Osteocyte (in vitro differentiated cells): ENCODE measurements around the gene GSK3B. TPM values are rescaled to one million over a fixed set of nuclear protein-coding genes. Genes with fewer than 3 reads are reported as not detected.

Experiments used
- DNase-seq: peaks from one replicate; pipeline ENCODE4 v3.0.0; 2021; ENCODE audit warnings: mixed read lengths; ENCODE audit not compliant: unreplicated experiment; ENCODE audit errors: extremely low spot score
- H3K27ac Mint-ChIP-seq: one replicate; pipeline ENCODE4 v1.8.0; 2021; ENCODE audit warnings: mild to moderate bottlenecking, mixed read lengths; ENCODE audit not compliant: unreplicated experiment
- H3K27me3 Mint-ChIP-seq: one replicate; pipeline ENCODE4 v1.8.0; 2021; ENCODE audit warnings: mixed read lengths; ENCODE audit not compliant: unreplicated experiment
- H3K36me3 Mint-ChIP-seq: one replicate; pipeline ENCODE4 v1.8.0; 2021; ENCODE audit warnings: mixed read lengths; ENCODE audit not compliant: unreplicated experiment
- H3K4me1 Mint-ChIP-seq: one replicate; pipeline ENCODE4 v1.8.0; 2021; ENCODE audit warnings: mixed read lengths; ENCODE audit not compliant: unreplicated experiment
- H3K4me3 Mint-ChIP-seq: one replicate; pipeline ENCODE4 v1.8.0; 2021; ENCODE audit warnings: mild to moderate bottlenecking, moderate library complexity, mixed read lengths; ENCODE audit not compliant: unreplicated experiment
- H3K9me3 Mint-ChIP-seq: one replicate; pipeline ENCODE4 v1.8.0; 2021; ENCODE audit warnings: mixed read lengths; ENCODE audit not compliant: unreplicated experiment
- CTCF ChIP-seq: fragments of 200-600 bp; sonication (generic); IDR thresholded peaks from 2 replicates; pipeline ENCODE4 v1.5.0; 2021; ENCODE audit warnings: antibody characterized with exemption, mild to moderate bottlenecking, moderate library complexity
- total RNA-seq: library from RNA; stranded (reverse); gene quantifications from 2 replicates; pipeline ENCODE4 v1.2.1, GENCODE V29; 2021

Gene GSK3B
- total RNA-seq, 1 donor from 2014 or later = 80.0 TPM

DNA sequence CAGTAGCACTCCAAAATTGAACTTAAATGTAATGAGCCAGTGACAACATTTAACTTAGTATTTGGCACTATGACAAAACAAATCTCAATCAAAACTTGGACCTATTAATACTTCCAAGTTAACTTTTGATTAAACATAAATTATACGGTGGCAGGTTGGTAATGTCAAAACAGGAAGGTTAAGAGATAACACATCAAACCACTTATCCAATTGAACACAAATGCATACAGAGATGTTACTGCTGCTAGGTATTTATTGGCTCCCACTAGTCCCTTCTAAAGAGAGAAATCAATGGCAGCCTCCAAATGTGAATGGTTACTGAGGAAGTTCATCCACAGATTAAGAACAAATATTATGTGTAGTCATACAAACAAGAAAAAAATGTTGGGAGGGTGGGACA, 1.8 kb downstream of the GSK3B start:
- no peak overlapping the region for H3K27ac Mint-ChIP-seq
- H3K27me3 Mint-ChIP-seq = no peaks in the 10 kb centered on the region
- no peaks in the 10 kb centered on the region for H3K36me3 Mint-ChIP-seq
- no peak for TF ChIP-seq CTCF
- H3K9me3 Mint-ChIP-seq = no peaks in the 10 kb centered on the region
- H3K4me3 Mint-ChIP-seq = no peak overlapping the region
- DNase-seq = no peak
- peaks cover 26% of the 10 kb centered on the region for H3K4me1 Mint-ChIP-seq

GRCh38 chr3:120090422-120090821, 3.8 kb downstream of the GSK3B start:
- no peaks in the 10 kb centered on the region for H3K9me3 Mint-ChIP-seq
- no peak overlapping the region for H3K4me3 Mint-ChIP-seq
- peaks cover 3% of the 10 kb centered on the region for H3K36me3 Mint-ChIP-seq
- H3K4me1 Mint-ChIP-seq = peaks cover 22% of the 10 kb centered on the region
- TF ChIP-seq CTCF = no peak
- no peak overlapping the region for H3K27ac Mint-ChIP-seq
- no peak for DNase-seq
- H3K27me3 Mint-ChIP-seq = no peaks in the 10 kb centered on the region

GRCh38 chr3:120089089-120089488, 5.2 kb downstream of the GSK3B start:
- TF ChIP-seq CTCF = no peak
- Mint-ChIP-seq H3K9me3 (no peaks in the 10 kb centered on the region), H3K4me3 (peak overlapping the region; percentile 27), H3K27ac (peak overlapping the region; percentile 4), H3K4me1 (peaks cover 25% of the 10 kb centered on the region), H3K27me3 (no peaks in the 10 kb centered on the region), H3K36me3 (peaks cover 3% of the 10 kb centered on the region)
- DNase-seq = no peak

- Mint-ChIP-seq H3K4me1 (peaks cover 27% of the 10 kb centered on the region), H3K4me3 (no peak overlapping the region), H3K9me3 (no peaks in the 10 kb centered on the region), H3K36me3 (peaks cover 3% of the 10 kb centered on the region), H3K27ac (peak overlapping the region; percentile 4), H3K27me3 (no peaks in the 10 kb centered on the region)
- DNase-seq = no peak
- no peak for TF ChIP-seq CTCF
Observed at GRCh38 chr3:120088622-120089021, 5.6 kb downstream of the GSK3B start.

DNA sequence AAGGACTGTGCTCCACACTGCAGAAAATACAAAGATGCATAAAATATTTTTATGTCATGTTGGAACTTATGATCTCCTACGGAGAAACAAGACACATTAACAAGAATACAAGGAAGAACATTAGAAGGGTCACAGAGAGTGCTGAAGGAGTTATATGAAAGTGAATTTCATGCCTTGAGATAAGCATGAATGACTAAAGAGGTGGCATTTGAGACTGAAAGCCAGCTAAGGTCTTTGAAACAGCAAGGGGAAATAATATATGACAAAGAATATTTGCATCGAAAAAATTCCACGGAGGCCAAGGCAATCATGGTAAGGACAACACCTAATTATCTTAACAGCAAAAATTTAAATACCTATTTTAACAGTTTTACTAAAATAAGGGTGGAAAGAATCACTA, 12.5 kb downstream of the GSK3B start:
- H3K36me3 Mint-ChIP-seq = peaks cover 2% of the 10 kb centered on the region
- no peak overlapping the region for H3K4me3 Mint-ChIP-seq
- no peak for DNase-seq
- no peak for TF ChIP-seq CTCF
- H3K4me1 Mint-ChIP-seq = peaks cover 55% of the 10 kb centered on the region
- H3K27ac Mint-ChIP-seq = no peak overlapping the region
- no peaks in the 10 kb centered on the region for H3K27me3 Mint-ChIP-seq
- H3K9me3 Mint-ChIP-seq = no peaks in the 10 kb centered on the region
